Adrenal gland (tissue), 12 donors: ENCODE data around the gene C3orf52. TPM values are rescaled to one million over a fixed set of nuclear protein-coding genes. Genes with fewer than 3 reads are reported as not detected.

Experiments used
- DNase-seq, 7 donors: peaks; one replicate each; pipeline ENCODE4 v3.0.0-alpha.2; 2019 to 2020
- H3K27ac ChIP-seq, 5 donors: fragments of 200-600 bp; sonication (generic) in 4 of 5; 1 replicate in 3 of 5; 2 replicates in 2 of 5; pipeline versions ENCODE4 v1.5.1 to v1.8.0; 2016 to 2020; ENCODE audit warnings: mild to moderate bottlenecking in 1 of 5
- H3K27me3 ChIP-seq: fragments of 200-600 bp; 2 replicates; pipeline ENCODE4 v1.8.0; 2021
- H3K36me3 ChIP-seq, 2 donors: fragments of 200-600 bp; replicated peaks in 1 of 2; 1 replicate in 1 of 2; 2 replicates in 1 of 2; pipeline versions ENCODE4 v1.5.1 to v1.8.0; 2018 to 2022
- H3K4me1 ChIP-seq, 2 donors: fragments of 200-600 bp; replicated peaks in 1 of 2; 1 replicate in 1 of 2; 2 replicates in 1 of 2; pipeline versions ENCODE4 v1.5.1 to v1.8.0; 2018 to 2021
- H3K4me3 ChIP-seq, 4 donors: fragments of 200-600 bp; sonication (generic) in 3 of 4; one replicate each; pipeline ENCODE4 v1.5.1; 2016 to 2018
- H3K9me3 ChIP-seq, 3 donors: fragments of 200-600 bp; sonication (generic) in 1 of 3; replicated peaks in 1 of 3; 1 replicate in 2 of 3; 2 replicates in 1 of 3; pipeline versions ENCODE4 v1.5.1 to v1.8.0; 2016 to 2021
- POLR2A ChIP-seq, 2 donors: fragments of 450-650 bp; IDR thresholded peaks; one replicate each; pipeline ENCODE4 v1.6.1; 2017; ENCODE audit warnings: antibody characterized with exemption in 2 of 2, mild to moderate bottlenecking in 2 of 2, moderate library complexity in 1 of 2
- WGBS, 4 donors: extraction: QIAGEN DNeasy Blood & Tissue Kit in 2 of 4; methylation state at CpG; one replicate each; pipeline versions ENCODE4 v1.1.5 to v1.1.7; 2013 to 2017; 5-methylcytosine and 5-hydroxymethylcytosine counted together
- intact Hi-C, 2 donors: fragments of 100-400 bp; cut with DNase I; formaldehyde crosslinking; loops; one replicate each; pipeline versions ENCODE4 v1.14.1 to v1.15.0; 2022 to 2023
- polyA plus RNA-seq, 3 donors: library from polyadenylated mRNA; stranded (reverse); fragments of 200-250 nt in 2 of 3; fragments of 350-450 nt in 1 of 3; fragmentation: Illumina TruSeq in 1 of 3; extraction: RNeasy Lipid Tissue Mini Kit (QIAGEN cat#74804) in 1 of 3; gene quantifications; one replicate each; pipeline ENCODE4 v1.2.3, GENCODE V29; 2013 to 2014
- total RNA-seq, 9 donors: library from RNA; depleted of rRNA in 4 of 9; stranded (reverse); fragments of >200 nt in 4 of 9; fragments of 120-200 nt in 1 of 9; fragmentation: NEBNext Ultra II Directional in 1 of 9; extraction: Animal tissue kit (Norgen Biotek cat#: 25700) in 1 of 9; gene quantifications; one replicate each; pipeline versions ENCODE4 v1.1.0 to v1.2.4, GENCODE V29; 2013 to 2023
- TF ChIP-seq, protein P1 (sequence below), 6 experiments: fragments of 450-650 bp in 4 of 6; fragments of 200-600 bp in 2 of 6; sonication (generic) in 1 of 6; IDR thresholded peaks; 1 replicate in 5 of 6; 2 replicates in 1 of 6; pipeline versions ENCODE4 v1.5.1 to v1.8.0; 2016 to 2021; ENCODE audit warnings: antibody characterized with exemption in 6 of 6, mild to moderate bottlenecking in 2 of 6, moderate library complexity in 1 of 6
- donor health status: healthy with polysubstance abuse.
- donor health status: Bipolar disorder and iron deficiency.
- donor health status: DM: yes; HTN: yes; CAD: no.
- donor health status: DM: no; HTN: no; CAD: no.
- donor health status: DM: no; HTN: no; CAD: no.
- donor health status: DM: yes; HTN: yes; CAD: no.

The C3orf52 gene
- total and polyA plus RNA-seq, 12 donors = 0.06 to 9.0 (median 2.2) TPM

- intact Hi-C loops = loop anchor here in 1 of 2 donors (10.0 kb wide), 1 partner anchor 54 kb away; the partner anchor contains the start of gene TAGLN3
- 76 to 88% (median 82%) methylated on average over 8 of the region's 8 CpGs for WGBS, 4 donors
Measured at GRCh38 chr3:112048911-112049310, 37.3 kb upstream of the C3orf52 start.

DNA sequence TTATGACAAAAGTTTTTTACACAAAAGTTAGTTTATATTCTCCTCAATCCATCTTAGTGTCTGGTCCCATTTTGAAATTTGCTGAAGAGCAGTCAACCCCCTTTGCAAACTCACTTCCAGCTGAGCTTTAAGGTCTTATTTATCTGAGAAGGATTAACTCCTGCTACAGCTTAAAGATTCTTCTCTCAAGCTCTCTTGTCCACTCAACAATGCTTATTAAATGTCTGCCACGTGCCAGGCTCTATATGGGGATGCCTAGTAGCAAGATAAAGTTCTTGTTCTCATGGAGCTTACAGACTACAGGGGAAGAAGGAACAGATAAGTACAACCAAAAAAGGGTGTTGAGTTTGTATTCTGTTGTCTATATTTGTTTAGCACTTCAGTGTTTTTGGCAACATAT lies 33.0 kb upstream of the C3orf52 start:
- intact Hi-C loops = no loop called here
- 62 to 83% (median 71%) methylated on average over 1 of the region's 1 CpG for WGBS, 4 donors
- no peaks in the 10 kb centered on the region for H3K36me3 ChIP-seq

More at GRCh38 chr3:112048911-112049310, 37.3 kb upstream of the C3orf52 start:
- Histone ChIP-seq H3K4me1 (peaks cover 0 to 2% of the 10 kb centered on the region in 2 donors), H3K27me3 (no peaks in the 10 kb centered on the region), H3K4me3 (no peak overlapping the region), H3K9me3 (no peaks in the 10 kb centered on the region), H3K27ac (no peak overlapping the region), H3K36me3 (no peaks in the 10 kb centered on the region)
- TF ChIP-seq, protein P1, sequence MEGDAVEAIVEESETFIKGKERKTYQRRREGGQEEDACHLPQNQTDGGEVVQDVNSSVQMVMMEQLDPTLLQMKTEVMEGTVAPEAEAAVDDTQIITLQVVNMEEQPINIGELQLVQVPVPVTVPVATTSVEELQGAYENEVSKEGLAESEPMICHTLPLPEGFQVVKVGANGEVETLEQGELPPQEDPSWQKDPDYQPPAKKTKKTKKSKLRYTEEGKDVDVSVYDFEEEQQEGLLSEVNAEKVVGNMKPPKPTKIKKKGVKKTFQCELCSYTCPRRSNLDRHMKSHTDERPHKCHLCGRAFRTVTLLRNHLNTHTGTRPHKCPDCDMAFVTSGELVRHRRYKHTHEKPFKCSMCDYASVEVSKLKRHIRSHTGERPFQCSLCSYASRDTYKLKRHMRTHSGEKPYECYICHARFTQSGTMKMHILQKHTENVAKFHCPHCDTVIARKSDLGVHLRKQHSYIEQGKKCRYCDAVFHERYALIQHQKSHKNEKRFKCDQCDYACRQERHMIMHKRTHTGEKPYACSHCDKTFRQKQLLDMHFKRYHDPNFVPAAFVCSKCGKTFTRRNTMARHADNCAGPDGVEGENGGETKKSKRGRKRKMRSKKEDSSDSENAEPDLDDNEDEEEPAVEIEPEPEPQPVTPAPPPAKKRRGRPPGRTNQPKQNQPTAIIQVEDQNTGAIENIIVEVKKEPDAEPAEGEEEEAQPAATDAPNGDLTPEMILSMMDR (IDR thresholded peaks at IDR 0.05) = no peak
- TF ChIP-seq POLR2A (IDR thresholded peaks at IDR 0.05) = no peak
- no peak for DNase-seq

DNA sequence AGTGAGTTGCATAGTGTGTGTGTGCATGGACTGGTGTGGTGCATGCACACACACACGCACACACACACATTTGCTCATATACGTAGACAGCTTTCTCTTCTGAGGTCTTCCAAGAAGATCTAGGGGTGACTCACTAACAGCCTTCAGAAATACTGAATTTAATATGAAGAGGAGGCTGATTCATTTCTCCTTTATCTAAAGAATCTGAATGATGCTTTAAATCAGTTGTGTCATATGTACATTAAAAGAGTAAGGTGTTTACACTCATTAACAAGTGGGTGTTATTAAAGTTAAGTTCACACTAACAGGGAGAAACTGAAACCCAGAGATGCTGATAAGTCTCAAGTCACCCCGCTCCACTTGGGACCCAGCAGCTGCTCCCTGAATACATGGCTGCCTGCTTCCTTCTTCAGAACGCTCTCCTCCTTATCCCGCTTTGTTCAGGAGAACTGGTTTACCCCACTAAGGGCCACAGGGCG lies 29.7 kb upstream of the C3orf52 start:
- 69 to 83% (median 74%) methylated on average over 6 of the region's 6 CpGs for WGBS, 4 donors
- intact Hi-C loops = no loop called here
- peaks cover 3% of the 10 kb centered on the region for H3K27me3 ChIP-seq
- no peak for DNase-seq
- no peak overlapping the region for H3K27ac ChIP-seq
- H3K4me3 ChIP-seq = no peak overlapping the region
- no peaks in the 10 kb centered on the region for H3K4me1 ChIP-seq
- H3K9me3 ChIP-seq = no peaks in the 10 kb centered on the region
- TF ChIP-seq POLR2A (IDR thresholded peaks at IDR 0.05) = no peak
- TF ChIP-seq, protein P1 (IDR thresholded peaks at IDR 0.05) = no peak
- H3K36me3 ChIP-seq = no peaks in the 10 kb centered on the region

More for the DNA sequence above, 33.0 kb upstream of the C3orf52 start:
- Histone ChIP-seq H3K4me3 (no peak overlapping the region), H3K27me3 (no peaks in the 10 kb centered on the region), H3K27ac (no peak overlapping the region), H3K4me1 (no peaks in the 10 kb centered on the region), H3K9me3 (no peaks in the 10 kb centered on the region)
- DNase-seq = no peak
- TF ChIP-seq, protein P1 (IDR thresholded peaks at IDR 0.05) = no peak
- no peak for TF ChIP-seq POLR2A (IDR thresholded peaks at IDR 0.05)

GRCh38 chr3:112059497-112059896 lies 26.7 kb upstream of the C3orf52 start:
- WGBS, 4 donors = 64 to 85% (median 76%) methylated on average over 1 of the region's 1 CpG

More at GRCh38 chr3:112059497-112059896, 26.7 kb upstream of the C3orf52 start:
- no peak for DNase-seq
- no peaks in the 10 kb centered on the region for H3K36me3 ChIP-seq
- no peak overlapping the region for H3K4me3 ChIP-seq
- no peak overlapping the region for H3K27ac ChIP-seq
- no peaks in the 10 kb centered on the region for H3K9me3 ChIP-seq
- no peak for TF ChIP-seq POLR2A (IDR thresholded peaks at IDR 0.05)
- TF ChIP-seq, protein P1 (IDR thresholded peaks at IDR 0.05) = no peak
- intact Hi-C loops = no loop called here
- H3K4me1 ChIP-seq = no peaks in the 10 kb centered on the region
- H3K27me3 ChIP-seq = peaks cover 3% of the 10 kb centered on the region
